Ovary (tissue), 3 donors: ENCODE results near the gene LMNTD2.

Experiments used
- CTCF ChIP-seq, 3 donors: fragments of 450-650 bp in 2 of 3; fragments of 200-600 bp in 1 of 3; IDR thresholded peaks; one replicate each; pipeline versions ENCODE4 v1.5.1 to v1.8.0; 2016 to 2022; ENCODE audit warnings: antibody characterized with exemption in 3 of 3, mild to moderate bottlenecking in 1 of 3
- EP300 ChIP-seq: sonication (generic); formaldehyde crosslinking; IDR thresholded peaks from one replicate; pipeline ENCODE4 v1.6.1; 2017; ENCODE audit warnings: antibody characterized with exemption
- POLR2A ChIP-seq: fragments of 450-650 bp; IDR thresholded peaks from one replicate; pipeline ENCODE4 v1.6.1; 2017; ENCODE audit warnings: antibody characterized with exemption, mild to moderate bottlenecking, moderate library complexity
- donor health status: DM: no; HTN: no; CAD: no.

- no peak for TF ChIP-seq CTCF (IDR thresholded peaks at IDR 0.05)
- TF ChIP-seq POLR2A = no peak
- no peak for TF ChIP-seq EP300
Measured at GRCh38 chr11:559712-560304, 730 bp downstream of the LMNTD2 start.
